Measurements from ENCODE around the gene TMEM236.

GRCh38 chr10:17784688-17785087 lies 32.7 kb downstream of the TMEM236 start:
- TF ChIP-seq RAD21 (CRISPR knock-in tag; conservative IDR thresholded peaks at IDR 0.05 in 1 of 2, IDR thresholded peaks at IDR 0.05 in 1 of 2) (no peak), CTCF (IDR thresholded peaks at IDR 0.05 in 2 of 3, conservative IDR thresholded peaks at IDR 0.05 in 1 of 3; ENCODE audit: insufficient read depth in 2 of 3, low read depth in 1 of 3, low read length in 3 of 3) (no peak), ZC3H4 (CRISPR knock-in tag; IDR thresholded peaks at IDR 0.05; ENCODE audit: borderline replicate concordance) (no peak), ZNF121 (CRISPR knock-in tag; conservative IDR thresholded peaks at IDR 0.05) (no peak)
